EL (cell line): ENCODE measurements around the gene SND1.
"Not testable (repeated sequence)": the region's sequence is repeated elsewhere in the genome, so short reads cannot be mapped to it uniquely, and the experiment has no call there.

Experiments used
- DNase-seq: peaks from one replicate; pipeline ENCODE4 v3.0.0-alpha.2; 2016

SND1 gene

GRCh38 chr7:127946847-127947246 lies 294.9 kb downstream of the SND1 start:
- DNase-seq = peak; percentile 53

DNA sequence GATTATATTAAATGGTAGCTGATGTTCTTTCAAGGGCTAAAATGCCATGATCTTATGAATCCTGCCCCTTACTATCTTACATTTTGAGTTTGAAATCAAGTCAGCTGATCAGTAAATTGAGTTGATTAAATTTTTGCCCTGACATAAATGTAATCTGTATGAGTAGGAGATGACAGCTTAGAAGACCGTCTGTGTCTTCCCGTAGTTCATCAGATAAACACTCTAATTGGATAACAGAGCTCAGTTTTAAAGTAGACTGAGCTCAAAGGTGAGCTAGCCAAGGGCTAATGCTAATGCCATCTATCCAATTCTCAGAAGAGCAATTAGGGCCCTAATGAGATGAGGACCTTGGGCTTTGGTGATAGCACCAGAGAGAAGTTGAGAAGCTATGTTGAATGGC lies 296.3 kb downstream of the SND1 start:
- no peak for DNase-seq

DNA sequence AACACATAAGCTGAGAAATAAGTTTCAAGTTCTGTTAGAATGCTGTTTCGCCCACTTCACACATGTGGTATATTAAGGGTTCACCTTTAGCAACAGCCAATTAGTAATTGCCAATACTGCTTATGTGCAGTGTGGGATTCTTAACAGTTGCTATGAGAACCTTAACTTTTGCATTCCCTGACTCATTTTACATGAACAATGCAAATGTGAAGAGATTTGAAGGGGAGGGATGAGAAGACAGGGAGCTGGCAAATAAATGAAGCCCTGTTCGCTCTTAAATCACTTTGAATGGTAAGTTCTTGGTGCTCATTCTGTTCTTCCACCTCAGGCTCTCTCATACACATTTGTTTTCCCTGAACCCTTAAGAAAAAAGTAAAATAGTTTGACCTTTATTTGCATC lies 296.9 kb downstream of the SND1 start:
- no peak for DNase-seq

DNA sequence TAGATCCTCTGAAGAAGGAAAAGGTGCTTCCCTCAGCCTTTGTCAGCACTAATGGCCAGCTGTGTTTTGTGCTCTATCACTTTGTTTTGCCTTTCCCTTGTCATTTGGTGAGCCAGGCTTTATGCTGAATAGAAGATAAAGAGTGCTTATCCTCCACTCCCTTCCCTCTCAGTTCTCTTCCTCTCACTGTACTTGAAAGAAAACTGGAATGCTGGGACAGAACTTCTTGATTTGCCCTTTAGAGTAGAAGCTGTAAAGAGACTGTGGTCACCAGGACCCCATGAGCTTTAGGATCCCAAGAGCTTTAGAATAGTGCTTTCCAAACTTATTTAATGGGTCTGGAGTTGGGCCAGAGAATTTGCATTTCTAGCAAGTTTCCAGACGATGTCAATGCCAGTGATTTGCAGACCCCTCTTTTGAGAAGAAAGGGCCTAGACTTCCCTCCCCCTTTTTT lies 297.8 kb downstream of the SND1 start:
- no peak for DNase-seq

GRCh38 chr7:127950233-127950935 lies 298.4 kb downstream of the SND1 start:
- DNase-seq = no peak

DNA sequence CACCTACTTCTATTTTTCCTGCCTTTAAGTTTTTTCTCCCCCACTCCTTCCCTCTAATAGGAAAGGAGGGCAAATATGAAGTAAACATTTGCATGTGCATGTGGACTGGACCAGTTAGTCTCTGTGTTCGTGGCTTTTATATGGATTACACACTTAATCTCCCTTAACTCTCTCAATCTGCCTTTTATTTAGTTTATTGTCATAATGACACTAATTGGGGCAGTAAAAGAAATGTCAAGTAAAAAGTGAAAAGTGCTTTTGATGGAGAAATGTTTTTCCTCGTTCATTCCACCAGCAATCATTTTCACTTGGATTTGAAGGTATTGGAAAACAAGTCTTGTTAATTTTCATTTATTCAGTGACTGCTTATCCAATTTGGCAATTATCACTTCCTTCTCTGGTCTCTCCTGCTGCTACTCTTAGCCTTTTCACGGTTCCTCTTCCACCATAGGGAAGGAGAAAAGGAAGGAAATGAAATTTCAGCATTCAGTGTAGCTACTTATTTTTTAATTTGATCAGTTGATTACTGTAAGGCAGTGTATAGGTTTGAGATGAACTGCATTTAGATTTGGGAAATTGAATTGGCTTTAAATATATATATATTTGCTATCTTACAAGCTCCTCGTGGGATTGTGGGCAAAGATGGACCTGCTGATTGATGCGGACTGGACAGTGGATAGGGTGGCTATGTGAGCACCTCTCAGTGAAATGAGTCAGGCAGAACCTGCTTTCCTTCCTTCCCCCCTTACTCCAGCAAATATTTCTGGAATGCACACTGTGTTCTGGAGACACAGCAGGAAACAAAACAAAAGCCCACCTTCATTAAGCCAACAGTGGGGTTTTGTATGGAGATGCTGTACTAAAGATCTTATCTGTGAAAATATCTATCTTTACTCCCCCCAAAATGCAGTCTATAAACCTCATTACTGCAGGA lies 301.7 kb downstream of the SND1 start:
- DNase-seq = no peak

DNA sequence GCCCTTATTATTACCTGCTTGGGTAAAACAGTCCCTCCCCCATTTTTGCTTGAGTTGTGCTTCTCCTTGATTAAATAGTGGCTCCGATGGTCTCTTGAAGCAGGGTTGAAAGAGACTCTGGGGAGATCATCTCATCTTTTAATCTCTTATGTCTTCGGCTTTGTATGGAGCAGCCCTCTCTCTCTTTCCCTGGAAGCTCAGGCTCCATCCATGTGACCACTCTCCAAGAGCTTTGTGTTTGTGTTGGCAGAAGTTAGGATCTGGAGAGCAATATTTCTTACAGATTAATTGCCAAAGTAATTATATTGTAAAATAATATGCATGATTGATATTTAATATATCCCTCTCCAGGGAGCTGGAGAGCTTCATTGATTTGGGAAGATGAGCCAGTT lies 302.4 kb downstream of the SND1 start:
- no peak for DNase-seq

GRCh38 chr7:127955051-127955531 lies 303.1 kb downstream of the SND1 start:
- no peak for DNase-seq

- no peak for DNase-seq
Observed at GRCh38 chr7:127957886-127958285, 305.9 kb downstream of the SND1 start.

DNA sequence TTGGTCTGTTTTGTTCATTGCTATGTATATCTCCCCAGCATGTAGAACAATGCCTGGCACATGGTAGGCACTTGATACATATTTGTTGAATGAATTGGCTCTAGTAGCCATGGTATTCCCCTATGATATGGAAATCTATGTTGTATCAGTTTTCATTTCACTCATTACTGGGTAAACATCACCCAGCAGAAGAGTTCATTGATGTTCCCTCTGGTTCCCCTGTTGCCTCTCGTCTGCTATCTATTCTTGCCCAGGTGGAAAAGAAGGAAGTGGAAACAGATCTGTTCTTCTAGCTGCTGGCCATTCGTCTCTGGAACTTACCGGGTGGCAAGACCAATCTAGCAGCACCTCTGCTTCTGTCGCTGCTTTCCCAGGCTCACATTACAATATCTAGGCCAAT lies 307.8 kb downstream of the SND1 start:
- DNase-seq = no peak

GRCh38 chr7:127961786-127962453 lies 309.9 kb downstream of the SND1 start:
- no peak for DNase-seq

GRCh38 chr7:127962589-127963361 lies 310.8 kb downstream of the SND1 start:
- DNase-seq = no peak

GRCh38 chr7:127963850-127964249 lies 311.9 kb downstream of the SND1 start:
- not testable (repeated sequence) for DNase-seq

GRCh38 chr7:127967281-127967680 lies 315.3 kb downstream of the SND1 start:
- no peak for DNase-seq

DNA sequence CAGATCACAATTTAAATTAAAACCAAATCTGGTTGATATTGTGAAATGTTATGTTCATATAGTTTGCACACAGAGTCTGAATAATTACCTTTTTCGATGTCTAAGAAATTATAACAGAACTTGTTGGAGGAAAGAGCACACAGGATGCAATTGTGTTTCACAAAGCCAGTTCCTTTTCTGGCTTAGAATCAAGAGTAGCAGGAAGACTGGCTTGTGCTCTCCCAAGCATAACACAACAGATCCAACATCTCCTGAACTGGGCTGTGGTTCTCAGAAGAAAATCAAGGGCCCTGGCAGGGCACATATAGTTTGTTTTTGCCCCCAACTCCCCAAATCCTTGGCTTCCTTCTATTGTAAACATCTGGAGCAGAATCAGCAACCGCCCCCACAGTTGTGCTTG lies 316.6 kb downstream of the SND1 start:
- no peak for DNase-seq

GRCh38 chr7:127973832-127974231 lies 321.8 kb downstream of the SND1 start:
- DNase-seq = no peak

DNA sequence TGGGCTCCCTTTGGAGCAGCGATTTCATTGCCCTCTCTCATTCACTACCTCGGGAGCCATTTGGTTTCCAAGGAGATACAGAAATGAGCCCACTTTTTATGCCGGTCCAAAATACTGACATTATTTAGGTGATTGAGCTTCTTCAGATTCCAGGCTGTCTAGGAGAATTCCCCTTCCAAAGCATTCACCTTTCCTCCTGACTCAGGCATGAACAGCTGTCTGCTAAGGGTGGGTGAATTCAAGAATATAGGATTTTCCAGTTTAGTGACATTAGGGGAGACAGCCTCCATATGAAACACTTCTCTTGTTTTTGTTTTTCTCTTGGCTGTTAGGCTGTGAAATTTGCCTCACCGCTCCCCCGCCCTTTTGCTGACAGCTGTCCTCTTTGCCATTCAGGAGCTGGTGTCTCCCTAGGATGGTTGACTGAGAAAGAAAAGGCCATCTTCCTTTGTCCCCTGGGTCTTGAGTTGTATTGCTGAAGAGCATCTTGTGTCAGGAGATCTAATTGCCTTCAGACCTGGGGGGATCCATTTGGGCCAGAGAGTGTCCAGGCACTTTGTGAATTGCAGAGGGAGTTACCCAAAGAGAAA lies 322.5 kb downstream of the SND1 start:
- no peak for DNase-seq

DNA sequence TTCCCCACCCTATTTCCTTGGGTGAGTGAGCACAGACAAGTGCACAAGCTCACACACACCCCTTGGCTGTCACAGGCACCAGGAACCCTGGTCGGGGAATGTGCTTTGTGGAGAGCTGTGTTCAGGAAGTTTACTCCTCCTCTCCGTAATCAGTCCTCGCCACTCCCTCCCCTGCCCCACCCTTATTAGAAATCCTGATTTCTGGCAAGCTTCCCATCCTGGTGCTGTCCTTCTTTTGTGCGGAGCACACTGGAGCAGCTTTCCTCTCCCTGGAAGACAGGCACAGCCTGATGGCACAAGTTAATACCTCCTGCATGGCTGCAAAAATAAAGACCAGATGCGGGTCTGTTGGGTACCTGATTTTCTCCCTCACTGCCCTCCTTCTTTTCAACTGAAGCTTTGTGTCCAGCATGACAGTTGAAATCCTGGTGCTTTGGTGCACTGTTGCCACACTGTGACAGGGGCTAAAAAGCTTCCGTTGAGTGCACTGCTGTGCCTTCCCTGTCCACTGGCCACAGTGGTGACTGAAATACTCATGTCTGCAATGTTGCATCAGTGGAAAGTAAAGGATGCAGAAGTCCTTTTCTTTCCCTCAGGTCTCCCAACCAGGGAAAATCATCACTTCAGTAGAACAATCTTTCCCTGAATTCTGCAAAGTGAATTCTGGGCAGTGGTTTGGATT lies 324.2 kb downstream of the SND1 start:
- DNase-seq = no peak

- DNase-seq = no peak
Observed at GRCh38 chr7:127976738-127977120, 324.7 kb downstream of the SND1 start.

GRCh38 chr7:127978421-127978820 lies 326.4 kb downstream of the SND1 start:
- DNase-seq = no peak

- no peak for DNase-seq
Observed at GRCh38 chr7:127979113-127979727, 327.2 kb downstream of the SND1 start.
